ENCODE data around the gene CMC2.

Gene CMC2

DNA sequence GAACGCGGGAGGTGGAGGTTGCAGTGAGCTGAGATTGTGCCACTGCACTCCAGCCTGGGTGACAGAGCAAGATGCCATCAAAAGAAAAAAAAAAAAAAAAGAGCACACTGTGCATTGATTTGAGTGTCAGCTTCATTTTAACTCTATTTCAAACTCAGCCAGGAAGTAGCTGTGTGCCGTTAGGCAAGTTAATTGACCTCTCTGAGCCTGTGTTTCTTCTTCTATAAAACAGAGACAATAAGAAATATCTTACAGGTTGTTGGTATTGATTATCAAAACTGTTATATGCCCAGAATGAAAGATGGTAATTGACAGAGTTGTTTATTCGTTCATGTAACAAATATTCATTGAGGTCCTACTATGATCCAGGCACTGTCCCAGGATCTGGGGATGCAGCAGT, 83.3 kb downstream of the CMC2 start:
- DNase-seq = no peak

Measured in eye (tissue), 1 donor.